ENCODE results near the gene HNMT. TPM values are rescaled to one million over a fixed set of nuclear protein-coding genes. Genes with fewer than 3 reads are reported as not detected.

Gene HNMT
- polyA plus RNA-seq, 1 donor from 2014 or later: not detected

DNA sequence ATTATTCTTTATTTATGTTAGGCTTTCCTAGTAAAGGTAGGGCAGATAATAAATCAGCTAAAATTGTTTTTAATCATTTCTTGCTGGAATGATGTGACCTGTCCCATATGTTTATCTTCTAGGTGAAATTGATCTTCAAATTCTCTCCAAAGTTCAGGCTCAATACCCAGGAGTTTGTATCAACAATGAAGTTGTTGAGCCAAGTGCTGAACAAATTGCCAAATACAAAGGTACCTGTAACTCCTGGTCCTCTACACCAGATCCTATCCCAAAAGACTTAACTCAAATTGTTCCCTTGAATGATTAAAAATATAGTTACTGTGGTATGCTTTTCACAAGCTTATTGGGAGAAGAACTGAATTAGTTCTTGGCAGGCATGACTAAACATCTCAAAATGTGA is 36.5 kb downstream of the HNMT start:
- peaks cover 0 to 3% (median 2%) of the 10 kb centered on the region in 3 donors for H3K9me3 Mint-ChIP-seq
- no peaks in the 10 kb centered on the region for H3K4me1 Mint-ChIP-seq
- H3K27me3 Mint-ChIP-seq: no peaks in the 10 kb centered on the region
- no peaks in the 10 kb centered on the region for H3K36me3 Mint-ChIP-seq
- H3K27ac Mint-ChIP-seq: no peak overlapping the region
- H3K4me3 Mint-ChIP-seq: no peak overlapping the region

GRCh38 chr2:138003411-138003810 is 39.1 kb downstream of the HNMT start:
- H3K4me3 Mint-ChIP-seq: no peak overlapping the region

DNA sequence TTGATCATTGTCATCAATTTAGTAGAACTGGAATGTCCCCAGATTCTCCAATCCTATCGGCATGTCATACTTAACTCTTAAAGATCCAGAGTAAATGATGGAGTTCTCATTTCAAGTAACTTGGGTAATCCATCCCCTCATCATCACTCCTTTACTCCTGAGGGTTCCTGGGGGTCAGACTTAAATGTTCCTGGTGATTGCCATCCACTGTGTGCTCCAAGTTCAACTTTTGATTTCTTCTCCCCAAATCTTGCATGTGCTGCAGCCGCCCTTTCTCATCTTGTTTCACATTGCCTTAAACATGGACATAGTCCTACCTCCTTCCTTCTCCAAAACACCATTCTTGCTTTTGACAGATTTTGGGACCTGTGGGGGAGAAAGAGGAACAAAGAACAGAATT is 43.2 kb downstream of the HNMT start:
- H3K27ac Mint-ChIP-seq: no peak overlapping the region
- H3K36me3 Mint-ChIP-seq: no peaks in the 10 kb centered on the region
- H3K27me3 Mint-ChIP-seq: no peaks in the 10 kb centered on the region
- H3K9me3 Mint-ChIP-seq: peaks cover 0 to 2% (median 0%) of the 10 kb centered on the region in 3 donors
- no peaks in the 10 kb centered on the region for H3K4me1 Mint-ChIP-seq
- no peak overlapping the region for H3K4me3 Mint-ChIP-seq

More at GRCh38 chr2:138003411-138003810, 39.1 kb downstream of the HNMT start:
- H3K4me1 Mint-ChIP-seq: no peaks in the 10 kb centered on the region
- H3K9me3 Mint-ChIP-seq: peaks cover 0 to 2% (median 0%) of the 10 kb centered on the region in 3 donors
- no peaks in the 10 kb centered on the region for H3K27me3 Mint-ChIP-seq
- H3K27ac Mint-ChIP-seq: no peak overlapping the region
- H3K36me3 Mint-ChIP-seq: no peaks in the 10 kb centered on the region

GRCh38 chr2:138009622-138010021 is 45.3 kb downstream of the HNMT start:
- Mint-ChIP-seq H3K27me3 (no peaks in the 10 kb centered on the region), H3K36me3 (no peaks in the 10 kb centered on the region), H3K27ac (no peak overlapping the region), H3K4me1 (no peaks in the 10 kb centered on the region), H3K9me3 (peaks cover 0 to 2% (median 0%) of the 10 kb centered on the region in 3 donors), H3K4me3 (no peak overlapping the region)

DNA sequence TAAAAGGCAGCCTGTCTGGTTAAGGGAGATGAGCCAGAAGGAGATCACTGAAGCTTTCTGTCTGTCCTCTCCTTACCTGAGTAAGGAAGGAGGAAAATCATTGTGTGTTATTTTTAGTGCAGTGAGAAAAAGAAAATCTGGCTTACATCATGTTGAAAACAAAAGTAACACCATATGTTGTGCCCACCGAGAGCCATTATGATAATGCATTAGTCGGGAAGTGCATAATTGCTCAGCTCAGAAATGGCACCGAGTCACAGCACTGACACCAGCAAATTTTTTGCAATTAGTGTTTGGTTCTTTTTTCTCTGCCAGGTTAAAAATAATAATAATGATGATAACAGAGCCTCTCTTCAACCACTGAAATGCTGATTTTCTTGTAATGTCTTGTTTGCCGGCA is 46.6 kb downstream of the HNMT start:
- Mint-ChIP-seq H3K4me1 (no peaks in the 10 kb centered on the region), H3K9me3 (peaks cover 0 to 2% (median 0%) of the 10 kb centered on the region in 3 donors), H3K4me3 (no peak overlapping the region), H3K27ac (no peak overlapping the region), H3K27me3 (no peaks in the 10 kb centered on the region), H3K36me3 (no peaks in the 10 kb centered on the region)

DNA sequence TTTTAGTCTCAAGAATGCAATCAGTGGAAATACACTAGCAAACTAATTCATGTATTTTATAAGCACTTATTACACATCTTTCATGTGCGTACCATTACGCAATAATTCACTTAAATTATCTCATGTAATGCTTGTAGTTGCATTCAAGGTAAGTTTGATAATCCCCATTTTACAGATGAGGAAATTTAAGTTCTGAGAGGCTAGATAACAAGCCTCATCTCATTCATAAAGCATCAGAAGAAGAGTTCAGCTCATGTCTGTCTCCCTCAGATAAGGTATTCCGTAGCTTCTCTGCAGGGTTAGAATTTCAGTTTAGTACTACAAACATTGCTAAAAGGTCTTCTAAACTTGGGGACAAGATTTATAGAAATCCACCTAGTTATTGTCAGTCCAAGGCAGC is 47.8 kb downstream of the HNMT start:
- H3K4me1 Mint-ChIP-seq: no peaks in the 10 kb centered on the region
- no peaks in the 10 kb centered on the region for H3K27me3 Mint-ChIP-seq
- no peak overlapping the region for H3K4me3 Mint-ChIP-seq
- peaks cover 0 to 2% (median 0%) of the 10 kb centered on the region in 3 donors for H3K9me3 Mint-ChIP-seq
- no peak overlapping the region for H3K27ac Mint-ChIP-seq
- H3K36me3 Mint-ChIP-seq: no peaks in the 10 kb centered on the region

DNA sequence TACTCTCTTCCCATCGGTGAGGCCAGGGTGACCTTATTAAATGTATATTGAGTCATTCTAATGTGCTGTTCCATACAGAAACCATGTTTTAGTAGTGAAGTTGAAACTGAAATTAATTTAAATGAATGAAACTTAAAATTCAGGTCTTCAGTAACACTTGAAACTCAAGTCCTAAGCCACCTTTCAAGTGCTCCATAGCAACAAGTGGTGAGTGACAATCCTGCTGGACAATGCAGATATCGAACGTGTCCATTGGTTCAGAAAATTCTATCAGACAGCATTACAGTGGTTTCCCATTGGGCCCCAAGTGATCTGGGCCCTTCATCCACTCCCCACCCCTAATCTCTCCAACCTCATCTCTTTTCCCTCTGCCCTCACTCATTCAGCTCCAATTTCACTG is 48.7 kb downstream of the HNMT start:
- Mint-ChIP-seq H3K4me3 (no peak overlapping the region), H3K27me3 (no peaks in the 10 kb centered on the region), H3K27ac (no peak overlapping the region), H3K4me1 (no peaks in the 10 kb centered on the region), H3K9me3 (peaks cover 0 to 2% (median 0%) of the 10 kb centered on the region in 3 donors), H3K36me3 (no peaks in the 10 kb centered on the region)

GRCh38 chr2:138013639-138014038 is 49.4 kb downstream of the HNMT start:
- Mint-ChIP-seq H3K9me3 (peaks cover 0 to 2% (median 0%) of the 10 kb centered on the region in 3 donors), H3K27ac (no peak overlapping the region), H3K4me3 (no peak overlapping the region), H3K27me3 (no peaks in the 10 kb centered on the region), H3K36me3 (no peaks in the 10 kb centered on the region), H3K4me1 (no peaks in the 10 kb centered on the region)

GRCh38 chr2:138015494-138015893 is 51.2 kb downstream of the HNMT start:
- Mint-ChIP-seq H3K9me3 (no peaks in the 10 kb centered on the region), H3K36me3 (no peaks in the 10 kb centered on the region), H3K27ac (no peak overlapping the region), H3K27me3 (no peaks in the 10 kb centered on the region), H3K4me3 (no peak overlapping the region), H3K4me1 (no peaks in the 10 kb centered on the region)

GRCh38 chr2:138016351-138017087 is 52.2 kb downstream of the HNMT start:
- H3K27ac Mint-ChIP-seq: no peak overlapping the region
- H3K27me3 Mint-ChIP-seq: no peaks in the 10 kb centered on the region
- H3K36me3 Mint-ChIP-seq: no peaks in the 10 kb centered on the region
- no peaks in the 10 kb centered on the region for H3K9me3 Mint-ChIP-seq
- H3K4me1 Mint-ChIP-seq: no peaks in the 10 kb centered on the region
- no peak overlapping the region for H3K4me3 Mint-ChIP-seq

DNA sequence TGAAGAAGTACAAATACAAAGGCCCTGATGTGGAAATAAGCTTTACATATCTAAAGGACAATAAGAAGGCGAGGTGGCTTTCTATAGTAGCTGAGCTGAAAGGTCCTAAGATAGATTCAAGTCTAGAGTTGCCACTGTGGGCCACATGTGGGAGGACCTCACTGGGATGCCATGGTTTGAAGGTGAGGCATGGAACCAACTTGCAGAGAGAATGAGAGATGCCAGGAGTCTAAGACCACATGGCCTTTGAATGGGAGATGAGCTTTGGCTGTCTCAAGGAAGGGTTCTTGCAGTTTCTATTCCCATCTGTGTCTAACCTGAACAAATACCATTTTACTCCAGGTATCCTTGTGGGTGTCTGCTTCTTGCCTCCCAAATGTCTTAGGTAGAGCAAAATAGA is 53.6 kb downstream of the HNMT start:
- H3K27me3 Mint-ChIP-seq: no peaks in the 10 kb centered on the region
- no peak overlapping the region for H3K27ac Mint-ChIP-seq
- H3K36me3 Mint-ChIP-seq: peaks cover 2% of the 10 kb centered on the region
- no peaks in the 10 kb centered on the region for H3K4me1 Mint-ChIP-seq
- no peak overlapping the region for H3K4me3 Mint-ChIP-seq
- no peaks in the 10 kb centered on the region for H3K9me3 Mint-ChIP-seq

GRCh38 chr2:138018866-138019688 is 54.8 kb downstream of the HNMT start:
- Mint-ChIP-seq H3K4me1 (no peaks in the 10 kb centered on the region), H3K4me3 (no peak overlapping the region), H3K9me3 (no peaks in the 10 kb centered on the region), H3K36me3 (peaks cover 2% of the 10 kb centered on the region), H3K27me3 (no peaks in the 10 kb centered on the region), H3K27ac (no peak overlapping the region)

GRCh38 chr2:138020432-138020831 is 56.2 kb downstream of the HNMT start:
- H3K4me1 Mint-ChIP-seq: no peaks in the 10 kb centered on the region
- H3K36me3 Mint-ChIP-seq: peaks cover 2% of the 10 kb centered on the region
- no peak overlapping the region for H3K4me3 Mint-ChIP-seq
- no peaks in the 10 kb centered on the region for H3K9me3 Mint-ChIP-seq
- no peaks in the 10 kb centered on the region for H3K27me3 Mint-ChIP-seq
- no peak overlapping the region for H3K27ac Mint-ChIP-seq

- Mint-ChIP-seq H3K4me1 (no peaks in the 10 kb centered on the region), H3K27ac (no peak overlapping the region), H3K9me3 (no peaks in the 10 kb centered on the region), H3K27me3 (no peaks in the 10 kb centered on the region), H3K36me3 (peaks cover 2% of the 10 kb centered on the region), H3K4me3 (no peak overlapping the region)
Measured at GRCh38 chr2:138021154-138021553, 56.9 kb downstream of the HNMT start.

- H3K27ac Mint-ChIP-seq: no peak overlapping the region
- peaks cover 2% of the 10 kb centered on the region for H3K36me3 Mint-ChIP-seq
- no peaks in the 10 kb centered on the region for H3K9me3 Mint-ChIP-seq
- no peak overlapping the region for H3K4me3 Mint-ChIP-seq
- no peaks in the 10 kb centered on the region for H3K27me3 Mint-ChIP-seq
- H3K4me1 Mint-ChIP-seq: no peaks in the 10 kb centered on the region
Measured at GRCh38 chr2:138023298-138023697, 59.0 kb downstream of the HNMT start.

DNA sequence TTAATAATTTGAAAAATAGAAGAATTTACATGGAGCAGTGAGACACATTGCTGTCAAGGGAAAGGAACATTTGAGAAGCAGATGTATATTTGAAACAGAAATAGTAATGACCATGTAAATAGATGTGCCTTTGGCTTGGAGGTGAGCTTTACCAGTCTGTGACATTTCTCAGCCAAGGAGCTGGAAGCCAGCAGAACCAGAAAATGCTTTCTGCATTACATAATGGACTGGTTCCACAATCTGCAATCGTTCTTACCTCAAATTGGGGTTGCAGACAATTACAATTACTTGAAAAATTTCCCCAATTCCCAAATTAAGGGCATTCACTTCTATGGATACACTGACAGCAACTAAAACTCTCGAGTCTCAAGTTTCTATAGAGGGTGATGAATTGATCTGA is 59.7 kb downstream of the HNMT start:
- Mint-ChIP-seq H3K27ac (no peak overlapping the region), H3K27me3 (no peaks in the 10 kb centered on the region), H3K9me3 (no peaks in the 10 kb centered on the region)

More for the DNA sequence above, 59.7 kb downstream of the HNMT start:
- H3K4me3 Mint-ChIP-seq: no peak overlapping the region
- peaks cover 2% of the 10 kb centered on the region for H3K36me3 Mint-ChIP-seq
- H3K4me1 Mint-ChIP-seq: no peaks in the 10 kb centered on the region

Data from IgD-negative memory B cell (primary cell).